LNCAP (cell line): ENCODE results near the gene SPACA6.

Experiments
- CTCF ChIP-seq: fragments of 450-650 bp; IDR thresholded peaks from 2 replicates; pipeline ENCODE4 v1.5.1; 2017; ENCODE audit warnings: mild to moderate bottlenecking

Gene SPACA6

GRCh38 chr19:51690454-51691073 is 2.6 kb upstream of the SPACA6 start:
- no peak for TF ChIP-seq CTCF

- TF ChIP-seq CTCF = no peak
Measured at GRCh38 chr19:51691074-51691583, 2.0 kb upstream of the SPACA6 start.

- TF ChIP-seq CTCF = no peak
Measured at GRCh38 chr19:51691584-51692428, 1.3 kb upstream of the SPACA6 start.

- TF ChIP-seq CTCF = no peak
Measured at GRCh38 chr19:51692468-51692867, 662 bp upstream of the SPACA6 start.

GRCh38 chr19:51693819-51694218 is 689 bp downstream of the SPACA6 start:
- no peak for TF ChIP-seq CTCF

GRCh38 chr19:51694318-51695085 is 1.4 kb downstream of the SPACA6 start:
- TF ChIP-seq CTCF = no peak

GRCh38 chr19:51695088-51695487 is 2.0 kb downstream of the SPACA6 start:
- no peak for TF ChIP-seq CTCF
